Activated CD8-positive, alpha-beta memory T cell treated with anti-CD3 and anti-CD28 coated beads for 1 hour (primary cell): ENCODE data around the gene CALML3.
"Not testable (repeated sequence)": the region's sequence is repeated elsewhere in the genome, so short reads cannot be mapped to it uniquely, and the experiment has no call there.

Experiments used
- DNase-seq, 2 donors: peaks; one replicate each; pipeline ENCODE4 v3.0.0-alpha.2; 2020; ENCODE audit warnings: low read depth in 1 of 2; ENCODE audit errors: extremely low read depth in 1 of 2

Gene CALML3

GRCh38 chr10:5524641-5525560 is at the start of gene CALML3:
TSS of gene CALML3 (plus strand) at chr10:5524961. CDS start at chr10:5525086, 125 bp downstream.
- DNase-seq, result no peak

GRCh38 chr10:5475088-5475487 is 49.7 kb upstream of the CALML3 start:
- DNase-seq, result not testable (repeated sequence)

- DNase-seq, result not testable (repeated sequence)
These were observed 48.6 kb upstream of the CALML3 start for GRCh38 chr10:5475974-5476807.

GRCh38 chr10:5476918-5477525 is 47.7 kb upstream of the CALML3 start:
- DNase-seq, result no peak

- DNase-seq, result no peak
These were observed 46.6 kb upstream of the CALML3 start for GRCh38 chr10:5477948-5478693.

GRCh38 chr10:5478694-5479305 is 46.0 kb upstream of the CALML3 start:
- no peak for DNase-seq

- no peak for DNase-seq
These were observed 45.1 kb upstream of the CALML3 start for GRCh38 chr10:5479481-5480161.

- DNase-seq, result no peak
These were observed 44.4 kb upstream of the CALML3 start for GRCh38 chr10:5480162-5480941.

- DNase-seq, result no peak
These were observed 43.6 kb upstream of the CALML3 start for GRCh38 chr10:5481121-5481520.

GRCh38 chr10:5482016-5482415 is 42.7 kb upstream of the CALML3 start:
- no peak for DNase-seq

- no peak for DNase-seq
These were observed 40.6 kb upstream of the CALML3 start for GRCh38 chr10:5484205-5484604.

- DNase-seq, result no peak
These were observed 39.5 kb upstream of the CALML3 start for GRCh38 chr10:5485290-5485689.

- no peak for DNase-seq
These were observed 38.6 kb upstream of the CALML3 start for GRCh38 chr10:5485948-5486852.

GRCh38 chr10:5486853-5487235 is 37.9 kb upstream of the CALML3 start:
- DNase-seq, result no peak

- no peak for DNase-seq
These were observed 36.2 kb upstream of the CALML3 start for GRCh38 chr10:5488272-5489161.

- no peak for DNase-seq
These were observed 34.7 kb upstream of the CALML3 start for GRCh38 chr10:5490032-5490431.
